ENCODE results near the gene CFTR. TPM values are rescaled to one million over a fixed set of nuclear protein-coding genes. Genes with fewer than 3 reads are reported as not detected.
"Not testable (repeated sequence)": the region's sequence is repeated elsewhere in the genome, so short reads cannot be mapped to it uniquely, and the experiment has no call there.

CFTR gene
- total RNA-seq, 1 donor from 2014 or later: 0.18 TPM

DNA sequence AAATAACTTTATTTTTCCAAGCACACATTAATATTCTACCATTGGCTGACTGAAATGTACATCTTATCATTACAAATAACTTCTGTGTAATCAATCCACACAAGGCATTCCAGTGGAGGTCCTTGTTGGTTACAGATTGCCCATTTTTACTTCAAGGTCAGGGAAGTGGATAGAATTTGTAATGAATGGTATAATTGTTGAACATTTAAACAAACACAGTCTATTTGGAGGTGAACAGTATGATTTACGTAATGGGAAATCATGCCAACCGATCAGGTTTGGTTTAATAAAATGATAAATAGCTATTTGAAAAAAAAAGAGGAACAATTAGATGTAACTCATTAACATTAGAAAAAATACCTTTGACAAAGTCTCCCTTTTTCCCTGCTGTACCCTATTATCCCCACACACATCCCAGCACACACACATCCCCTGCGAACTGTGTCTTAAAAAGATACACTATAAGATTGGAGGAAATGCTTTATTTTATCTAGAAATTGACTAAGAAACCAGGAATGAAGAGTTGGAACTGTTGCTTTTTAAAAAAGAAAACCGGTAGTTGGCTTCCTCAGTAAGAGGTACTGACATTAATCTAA, 33.5 kb upstream of the CFTR start:
- Mint-ChIP-seq H3K27ac (ENCODE audit: unreplicated experiment) (no peak overlapping the region), H3K27me3 (ENCODE audit: unreplicated experiment) (peaks cover 4% of the 10 kb centered on the region), H3K4me3 (ENCODE audit: unreplicated experiment) (no peak overlapping the region), H3K36me3 (ENCODE audit: low read depth, unreplicated experiment) (no peaks in the 10 kb centered on the region), H3K9me3 (ENCODE audit: unreplicated experiment) (no peaks in the 10 kb centered on the region), H3K4me1 (ENCODE audit: unreplicated experiment) (no peaks in the 10 kb centered on the region)
- TF ChIP-seq, protein P1, sequence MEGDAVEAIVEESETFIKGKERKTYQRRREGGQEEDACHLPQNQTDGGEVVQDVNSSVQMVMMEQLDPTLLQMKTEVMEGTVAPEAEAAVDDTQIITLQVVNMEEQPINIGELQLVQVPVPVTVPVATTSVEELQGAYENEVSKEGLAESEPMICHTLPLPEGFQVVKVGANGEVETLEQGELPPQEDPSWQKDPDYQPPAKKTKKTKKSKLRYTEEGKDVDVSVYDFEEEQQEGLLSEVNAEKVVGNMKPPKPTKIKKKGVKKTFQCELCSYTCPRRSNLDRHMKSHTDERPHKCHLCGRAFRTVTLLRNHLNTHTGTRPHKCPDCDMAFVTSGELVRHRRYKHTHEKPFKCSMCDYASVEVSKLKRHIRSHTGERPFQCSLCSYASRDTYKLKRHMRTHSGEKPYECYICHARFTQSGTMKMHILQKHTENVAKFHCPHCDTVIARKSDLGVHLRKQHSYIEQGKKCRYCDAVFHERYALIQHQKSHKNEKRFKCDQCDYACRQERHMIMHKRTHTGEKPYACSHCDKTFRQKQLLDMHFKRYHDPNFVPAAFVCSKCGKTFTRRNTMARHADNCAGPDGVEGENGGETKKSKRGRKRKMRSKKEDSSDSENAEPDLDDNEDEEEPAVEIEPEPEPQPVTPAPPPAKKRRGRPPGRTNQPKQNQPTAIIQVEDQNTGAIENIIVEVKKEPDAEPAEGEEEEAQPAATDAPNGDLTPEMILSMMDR (IDR thresholded peaks at IDR 0.05; ENCODE audit: unreplicated experiment): no peak
- no peak for DNase-seq (ENCODE audit: low spot score)

- peaks cover 6% of the 10 kb centered on the region for H3K27me3 Mint-ChIP-seq (ENCODE audit: unreplicated experiment)
- TF ChIP-seq, protein P1 (IDR thresholded peaks at IDR 0.05; ENCODE audit: unreplicated experiment): no peak
- H3K9me3 Mint-ChIP-seq (ENCODE audit: unreplicated experiment): no peaks in the 10 kb centered on the region
- no peak overlapping the region for H3K27ac Mint-ChIP-seq (ENCODE audit: unreplicated experiment)
- no peaks in the 10 kb centered on the region for H3K36me3 Mint-ChIP-seq (ENCODE audit: low read depth, unreplicated experiment)
- H3K4me1 Mint-ChIP-seq (ENCODE audit: unreplicated experiment): no peaks in the 10 kb centered on the region
- H3K4me3 Mint-ChIP-seq (ENCODE audit: unreplicated experiment): no peak overlapping the region
- no peak for DNase-seq (ENCODE audit: low spot score)
Observed at GRCh38 chr7:117448655-117449054, 31.2 kb upstream of the CFTR start.

DNA sequence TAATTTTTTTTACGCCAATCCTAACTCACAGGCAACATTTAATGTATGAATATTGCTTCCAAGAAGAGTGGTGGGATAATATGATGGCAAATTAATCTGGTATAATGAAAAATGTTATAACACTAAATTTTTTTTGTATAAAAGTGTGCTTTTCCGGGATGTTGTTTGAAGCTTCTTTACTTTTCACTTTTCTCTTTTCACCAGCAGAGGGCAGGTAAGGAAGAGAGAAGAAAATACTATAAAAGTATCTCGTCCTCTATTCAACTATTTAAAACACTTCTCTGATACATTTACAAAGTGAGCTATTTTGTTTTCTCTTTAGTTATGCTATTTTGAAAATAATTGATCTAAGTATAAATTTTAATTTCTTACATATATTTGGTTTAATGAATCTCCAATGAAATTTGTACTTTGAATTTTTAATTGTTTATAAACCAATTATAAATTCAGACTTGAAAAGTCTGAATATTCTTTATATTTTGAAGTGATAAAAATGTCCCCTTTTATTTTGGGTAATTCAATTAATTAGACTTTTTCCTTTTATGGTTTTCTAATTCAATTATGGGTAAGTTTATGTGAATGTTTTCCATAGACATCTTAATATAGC, 20.7 kb upstream of the CFTR start:
- Mint-ChIP-seq H3K27me3 (ENCODE audit: unreplicated experiment) (peaks cover 2% of the 10 kb centered on the region), H3K9me3 (ENCODE audit: unreplicated experiment) (peaks cover 5% of the 10 kb centered on the region), H3K27ac (ENCODE audit: unreplicated experiment) (no peak overlapping the region), H3K36me3 (ENCODE audit: low read depth, unreplicated experiment) (no peaks in the 10 kb centered on the region), H3K4me1 (ENCODE audit: unreplicated experiment) (no peaks in the 10 kb centered on the region), H3K4me3 (ENCODE audit: unreplicated experiment) (no peak overlapping the region)
- TF ChIP-seq, protein P1 (IDR thresholded peaks at IDR 0.05; ENCODE audit: unreplicated experiment): peak; percentile 86
- no peak for DNase-seq (ENCODE audit: low spot score)

- TF ChIP-seq, protein P1 (IDR thresholded peaks at IDR 0.05; ENCODE audit: unreplicated experiment): no peak
- no peaks in the 10 kb centered on the region for H3K4me1 Mint-ChIP-seq (ENCODE audit: unreplicated experiment)
- H3K27ac Mint-ChIP-seq (ENCODE audit: unreplicated experiment): no peak overlapping the region
- no peak for DNase-seq (ENCODE audit: low spot score)
- H3K9me3 Mint-ChIP-seq (ENCODE audit: unreplicated experiment): peaks cover 5% of the 10 kb centered on the region
- H3K36me3 Mint-ChIP-seq (ENCODE audit: low read depth, unreplicated experiment): no peaks in the 10 kb centered on the region
- H3K27me3 Mint-ChIP-seq (ENCODE audit: unreplicated experiment): peaks cover 2% of the 10 kb centered on the region
- H3K4me3 Mint-ChIP-seq (ENCODE audit: unreplicated experiment): no peak overlapping the region
Observed at GRCh38 chr7:117459735-117460134, 20.1 kb upstream of the CFTR start.

DNA sequence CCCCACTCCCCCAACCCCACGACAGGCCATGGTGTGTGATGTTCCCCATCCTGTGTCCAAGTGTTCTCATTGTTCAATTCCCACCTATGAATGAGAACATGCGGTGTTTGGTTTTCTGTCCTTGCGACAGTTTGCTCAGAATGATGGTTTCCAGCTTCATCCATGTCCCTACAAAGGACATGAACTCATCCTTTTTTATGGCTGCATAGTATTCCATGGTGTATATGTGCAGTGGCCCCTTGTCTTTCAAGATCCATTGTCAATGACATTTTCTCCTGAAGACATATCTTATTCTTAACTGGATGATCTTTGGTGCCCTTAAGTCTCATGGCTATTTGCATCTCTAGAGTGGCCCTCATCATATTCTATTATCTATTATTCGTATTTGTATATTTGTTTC, 19.0 kb upstream of the CFTR start:
- H3K27me3 Mint-ChIP-seq (ENCODE audit: unreplicated experiment); H3K9me3 Mint-ChIP-seq (ENCODE audit: unreplicated experiment); H3K4me1 Mint-ChIP-seq (ENCODE audit: unreplicated experiment); H3K27ac Mint-ChIP-seq (ENCODE audit: unreplicated experiment); H3K4me3 Mint-ChIP-seq (ENCODE audit: unreplicated experiment); DNase-seq (ENCODE audit: low spot score); H3K36me3 Mint-ChIP-seq (ENCODE audit: low read depth, unreplicated experiment): not testable (repeated sequence)
